MM.1S (cell line): Measurements from ENCODE around the gene PRPF38A.

Source experiments
- DNase-seq: peaks from one replicate; pipeline ENCODE4 v3.0.0-alpha.2; 2015
- H2AFZ ChIP-seq: fragments of 300-600 bp; sonication (generic); 2 replicates; pipeline ENCODE4 v1.6.0; 2016; ENCODE audit warnings: antibody characterized with exemption, low read length
- H3F3A ChIP-seq: fragments of 300-600 bp; sonication (generic); 2 replicates; pipeline ENCODE4 v1.6.1; 2016; ENCODE audit warnings: mild to moderate bottlenecking, antibody characterized with exemption, low read length, moderate library complexity, mixed read lengths; ENCODE audit not compliant: insufficient read depth
- H3K27ac ChIP-seq: fragments of 300-600 bp; sonication (generic); 2 replicates; pipeline ENCODE4 v1.5.1; 2016; ENCODE audit warnings: mild to moderate bottlenecking, low read length
- H3K27me3 ChIP-seq: fragments of 300-600 bp; sonication (generic); replicated peaks from 2 replicates; pipeline ENCODE4 v1.6.0; 2016; ENCODE audit warnings: low read length; ENCODE audit not compliant: insufficient read depth
- H3K36me3 ChIP-seq: fragments of 300-600 bp; sonication (generic); replicated peaks from 2 replicates; pipeline ENCODE4 v1.6.1; 2016; ENCODE audit warnings: mild to moderate bottlenecking, low read length, mixed read lengths; ENCODE audit not compliant: insufficient read depth
- H3K4me1 ChIP-seq: fragments of 300-600 bp; sonication (generic); 2 replicates; pipeline ENCODE4 v1.6.1; 2016; ENCODE audit warnings: low read length, mixed read lengths
- H3K4me2 ChIP-seq: fragments of 300-600 bp; sonication (generic); 2 replicates; pipeline ENCODE4 v1.6.0; 2016; ENCODE audit warnings: low read depth, low read length
- H3K4me3 ChIP-seq: fragments of 300-600 bp; sonication (generic); 2 replicates; pipeline ENCODE4 v1.5.1; 2016; ENCODE audit warnings: low read length, mixed read lengths
- H3K79me2 ChIP-seq: fragments of 300-600 bp; sonication (generic); 2 replicates; pipeline ENCODE4 v1.6.1; 2016; ENCODE audit warnings: mixed run types, low read length, mixed read lengths
- H3K9ac ChIP-seq: fragments of 300-600 bp; sonication (generic); 2 replicates; pipeline ENCODE4 v1.6.1; 2016; ENCODE audit warnings: low read length, mixed read lengths
- H3K9me2 ChIP-seq: fragments of 300-600 bp; sonication (generic); replicated peaks from 2 replicates; pipeline ENCODE4 v1.6.1; 2016; ENCODE audit warnings: mild to moderate bottlenecking, low read length, mixed read lengths; ENCODE audit not compliant: insufficient read depth
- H3K9me3 ChIP-seq: fragments of 300-600 bp; sonication (generic); replicated peaks from 2 replicates; pipeline ENCODE4 v1.6.1; 2016; ENCODE audit warnings: mild to moderate bottlenecking, low read length, mixed read lengths; ENCODE audit not compliant: insufficient read depth
- H4K20me1 ChIP-seq: fragments of 300-600 bp; sonication (generic); 2 replicates; pipeline ENCODE4 v1.6.1; 2016; ENCODE audit warnings: mild to moderate bottlenecking, low read length, moderate library complexity, mixed read lengths; ENCODE audit not compliant: insufficient read depth
- EZH2 ChIP-seq: fragments of 300-600 bp; sonication (generic); optimal IDR thresholded peaks from 2 replicates; pipeline ENCODE3; 2017; ENCODE audit warnings: low read depth, mild to moderate bottlenecking, antibody characterized with exemption, low read length, mixed read lengths
- EZH2phosphoT487 ChIP-seq: fragments of 300-600 bp; sonication (generic); IDR thresholded peaks from 2 replicates; pipeline ENCODE4 v1.6.1; 2018; ENCODE audit warnings: antibody characterized with exemption, low read length
- TF ChIP-seq, protein P1 (sequence below): fragments of 300-600 bp; sonication (generic); IDR thresholded peaks from 2 replicates; pipeline ENCODE4 v1.5.1; 2016; ENCODE audit warnings: antibody characterized with exemption, low read length, mixed read lengths

PRPF38A gene

DNA sequence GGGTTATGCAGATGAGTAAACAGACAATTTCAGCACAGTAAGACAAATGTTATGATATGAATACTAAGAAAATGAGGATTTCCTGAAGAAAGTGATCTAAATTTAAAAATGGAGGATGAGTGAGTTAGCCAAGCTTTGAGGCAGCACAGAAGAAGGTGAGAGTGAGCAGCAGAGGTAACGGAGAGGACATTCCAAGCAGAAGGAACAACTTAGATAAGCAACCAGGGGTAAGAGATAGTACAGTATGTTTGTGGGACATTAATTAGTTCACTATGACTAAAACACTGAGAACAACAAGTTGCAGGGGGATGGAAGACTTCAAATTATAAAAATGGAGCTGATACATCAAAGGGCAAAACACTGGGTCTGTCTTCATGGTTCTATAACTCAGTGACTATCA is 22.8 kb downstream of the PRPF38A start:
- no peaks in the 10 kb centered on the region for H3K27me3 ChIP-seq
- no peaks in the 10 kb centered on the region for H3K4me1 ChIP-seq
- no peaks in the 10 kb centered on the region for H3K9me2 ChIP-seq
- DNase-seq: no peak
- no peaks in the 10 kb centered on the region for H3K79me2 ChIP-seq
- H3K4me2 ChIP-seq: no peak overlapping the region
- no peaks in the 10 kb centered on the region for H4K20me1 ChIP-seq
- H3K27ac ChIP-seq: no peak overlapping the region
- no peaks in the 10 kb centered on the region for H3F3A ChIP-seq
- no peak overlapping the region for H3K9ac ChIP-seq
- no peaks in the 10 kb centered on the region for H3K9me3 ChIP-seq
- no peaks in the 10 kb centered on the region; the same call in 1 of the 2 replicates for H3K36me3 ChIP-seq
- H2AFZ ChIP-seq: no peak overlapping the region
- H3K4me3 ChIP-seq: no peak overlapping the region
- TF ChIP-seq EZH2phosphoT487: no peak
- TF ChIP-seq EZH2: no peak
- TF ChIP-seq, protein P1, sequence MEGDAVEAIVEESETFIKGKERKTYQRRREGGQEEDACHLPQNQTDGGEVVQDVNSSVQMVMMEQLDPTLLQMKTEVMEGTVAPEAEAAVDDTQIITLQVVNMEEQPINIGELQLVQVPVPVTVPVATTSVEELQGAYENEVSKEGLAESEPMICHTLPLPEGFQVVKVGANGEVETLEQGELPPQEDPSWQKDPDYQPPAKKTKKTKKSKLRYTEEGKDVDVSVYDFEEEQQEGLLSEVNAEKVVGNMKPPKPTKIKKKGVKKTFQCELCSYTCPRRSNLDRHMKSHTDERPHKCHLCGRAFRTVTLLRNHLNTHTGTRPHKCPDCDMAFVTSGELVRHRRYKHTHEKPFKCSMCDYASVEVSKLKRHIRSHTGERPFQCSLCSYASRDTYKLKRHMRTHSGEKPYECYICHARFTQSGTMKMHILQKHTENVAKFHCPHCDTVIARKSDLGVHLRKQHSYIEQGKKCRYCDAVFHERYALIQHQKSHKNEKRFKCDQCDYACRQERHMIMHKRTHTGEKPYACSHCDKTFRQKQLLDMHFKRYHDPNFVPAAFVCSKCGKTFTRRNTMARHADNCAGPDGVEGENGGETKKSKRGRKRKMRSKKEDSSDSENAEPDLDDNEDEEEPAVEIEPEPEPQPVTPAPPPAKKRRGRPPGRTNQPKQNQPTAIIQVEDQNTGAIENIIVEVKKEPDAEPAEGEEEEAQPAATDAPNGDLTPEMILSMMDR: no peak

DNA sequence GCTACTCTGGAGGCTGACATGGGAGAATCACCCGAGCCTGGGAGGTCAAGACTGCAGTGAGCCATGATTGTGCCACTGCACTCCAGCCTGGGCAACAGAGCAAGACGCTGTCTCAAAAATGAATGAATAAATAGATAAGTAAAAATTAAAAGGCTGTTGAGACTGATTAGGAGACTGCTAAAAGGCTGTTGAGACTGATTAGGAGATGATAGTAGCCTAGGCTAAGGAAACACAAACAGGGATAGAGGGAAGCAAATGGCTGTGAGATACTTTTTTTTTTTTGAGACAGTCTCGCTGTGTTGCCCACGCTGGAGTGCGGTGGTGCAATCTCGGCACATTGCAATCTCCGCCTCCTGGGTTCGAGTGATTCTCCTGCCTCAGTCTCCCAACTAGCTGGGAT is 28.4 kb downstream of the PRPF38A start:
- no peaks in the 10 kb centered on the region for H3K9me3 ChIP-seq
- H3K27ac ChIP-seq: no peak overlapping the region
- H3F3A ChIP-seq: no peaks in the 10 kb centered on the region
- H3K36me3 ChIP-seq: no peaks in the 10 kb centered on the region
- DNase-seq: no peak
- no peaks in the 10 kb centered on the region for H3K79me2 ChIP-seq
- H3K4me2 ChIP-seq: no peak overlapping the region
- no peak overlapping the region for H2AFZ ChIP-seq
- no peaks in the 10 kb centered on the region for H4K20me1 ChIP-seq
- no peak overlapping the region for H3K4me3 ChIP-seq
- no peaks in the 10 kb centered on the region for H3K27me3 ChIP-seq
- no peak overlapping the region for H3K9ac ChIP-seq
- TF ChIP-seq EZH2phosphoT487: no peak
- TF ChIP-seq EZH2: no peak
- TF ChIP-seq, protein P1: no peak
- H3K9me2 ChIP-seq: no peaks in the 10 kb centered on the region
- H3K4me1 ChIP-seq: no peaks in the 10 kb centered on the region

- DNase-seq: no peak
- H3K9me2 ChIP-seq: no peaks in the 10 kb centered on the region
- H3K27ac ChIP-seq: no peak overlapping the region
- H4K20me1 ChIP-seq: no peaks in the 10 kb centered on the region
- no peak overlapping the region for H2AFZ ChIP-seq
- no peaks in the 10 kb centered on the region for H3K27me3 ChIP-seq
- H3K9ac ChIP-seq: no peak overlapping the region
- H3K4me2 ChIP-seq: no peak overlapping the region
- H3K4me1 ChIP-seq: no peaks in the 10 kb centered on the region
- no peaks in the 10 kb centered on the region for H3K36me3 ChIP-seq
- H3F3A ChIP-seq: no peaks in the 10 kb centered on the region
- no peak overlapping the region for H3K4me3 ChIP-seq
- H3K9me3 ChIP-seq: no peaks in the 10 kb centered on the region
- no peaks in the 10 kb centered on the region for H3K79me2 ChIP-seq
- no peak for TF ChIP-seq EZH2phosphoT487
- TF ChIP-seq, protein P1: no peak
- TF ChIP-seq EZH2: no peak
Measured at GRCh38 chr1:52435211-52435610, 30.8 kb downstream of the PRPF38A start.

GRCh38 chr1:52435650-52436049 is 31.2 kb downstream of the PRPF38A start:
- Histone ChIP-seq H3K9me3 (no peaks in the 10 kb centered on the region), H2AFZ (no peak overlapping the region), H3K4me2 (no peak overlapping the region), H3K4me1 (no peaks in the 10 kb centered on the region), H3K9me2 (no peaks in the 10 kb centered on the region), H3K79me2 (no peaks in the 10 kb centered on the region), H3K27me3 (no peaks in the 10 kb centered on the region), H3F3A (no peaks in the 10 kb centered on the region), H3K4me3 (no peak overlapping the region), H3K36me3 (no peaks in the 10 kb centered on the region), H3K27ac (no peak overlapping the region), H3K9ac (no peak overlapping the region), H4K20me1 (no peaks in the 10 kb centered on the region)
- TF ChIP-seq EZH2 (no peak), EZH2phosphoT487 (no peak)
- TF ChIP-seq, protein P1: no peak
- DNase-seq: no peak
